Tibial artery (tissue), 4 donors: ENCODE data around the gene THADA.

Experiments used
- DNase-seq, 2 donors: peaks; one replicate each; pipeline ENCODE4 v3.0.0-alpha.2; 2019
- H3K27ac ChIP-seq, 2 donors: fragments of 200-600 bp; sonication (generic) in 1 of 2; 1 replicate in 1 of 2; 2 replicates in 1 of 2; pipeline ENCODE4 v1.5.1; 2018 to 2019; ENCODE audit warnings: mild to moderate bottlenecking in 1 of 2
- H3K27me3 ChIP-seq, 2 donors: fragments of 200-600 bp; sonication (generic) in 1 of 2; one replicate each; pipeline versions ENCODE4 v1.5.1 to v1.6.0; 2016 to 2019
- H3K36me3 ChIP-seq, 3 donors: fragments of 200-600 bp; sonication (generic) in 2 of 3; one replicate each; pipeline ENCODE4 v1.5.1; 2016 to 2019; ENCODE audit warnings: mild to moderate bottlenecking in 2 of 3
- H3K4me1 ChIP-seq, 4 donors: fragments of 200-600 bp; sonication (generic) in 2 of 4; 1 replicate in 3 of 4; 2 replicates in 1 of 4; pipeline ENCODE4 v1.5.1; 2016 to 2019
- H3K4me3 ChIP-seq, 2 donors: fragments of 200-600 bp; sonication (generic) in 1 of 2; 1 replicate in 1 of 2; 2 replicates in 1 of 2; pipeline ENCODE4 v1.5.1; 2018 to 2019; ENCODE audit warnings: mild to moderate bottlenecking in 2 of 2
- H3K9me3 ChIP-seq, 3 donors: fragments of 200-600 bp; sonication (generic) in 1 of 3; one replicate each; pipeline ENCODE4 v1.5.1; 2016 to 2019
- intact Hi-C: fragments of 100-400 bp; cut with DNase I; formaldehyde crosslinking; loops from one replicate; pipeline ENCODE4 v1.15.0; 2023; ENCODE audit warnings: low total_unique reads
- TF ChIP-seq, protein P1 (sequence below), 2 experiments: fragments of 200-600 bp in 1 of 2; fragments of 450-650 bp in 1 of 2; IDR thresholded peaks; one replicate each; pipeline ENCODE4 v1.5.1; 2017 to 2019; ENCODE audit warnings: antibody characterized with exemption in 2 of 2, mild to moderate bottlenecking in 1 of 2, moderate library complexity in 1 of 2

The THADA gene

DNA sequence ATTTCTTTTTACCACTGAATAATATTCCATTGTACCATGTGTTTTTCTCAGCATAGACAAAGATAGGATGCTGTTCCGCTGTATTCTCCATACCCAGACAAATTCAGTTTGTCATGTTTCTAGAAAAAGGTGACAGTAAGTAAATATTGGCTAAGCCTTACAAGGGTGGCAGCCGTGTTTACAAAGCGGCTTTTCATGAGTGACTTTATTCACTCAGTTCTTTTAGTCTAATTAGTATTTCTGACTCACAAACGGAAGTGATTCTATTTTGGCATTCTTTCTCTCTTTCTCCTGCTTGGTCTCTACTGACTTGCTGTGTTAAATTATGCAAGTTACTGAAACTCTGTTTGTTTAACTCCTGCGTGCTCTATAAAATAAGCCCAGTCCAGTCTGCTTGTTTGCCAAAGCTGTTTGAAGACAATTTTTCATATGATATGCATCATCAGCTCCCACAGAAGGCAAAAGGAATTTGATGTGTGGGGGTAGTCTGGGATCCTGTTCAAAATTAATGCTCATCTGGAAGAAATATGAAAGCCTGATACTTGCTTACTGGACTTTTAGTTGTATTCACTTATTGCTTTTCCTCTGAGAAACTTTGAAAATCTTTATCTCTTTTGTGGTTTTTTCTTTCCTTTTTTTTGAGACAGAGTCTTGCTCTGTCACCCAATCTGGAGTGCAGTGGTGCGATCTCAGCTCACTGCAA is 38.9 kb upstream of the THADA start:
- no peak for DNase-seq
- intact Hi-C loops: no loop called here
- no peak overlapping the region for H3K4me3 ChIP-seq

DNA sequence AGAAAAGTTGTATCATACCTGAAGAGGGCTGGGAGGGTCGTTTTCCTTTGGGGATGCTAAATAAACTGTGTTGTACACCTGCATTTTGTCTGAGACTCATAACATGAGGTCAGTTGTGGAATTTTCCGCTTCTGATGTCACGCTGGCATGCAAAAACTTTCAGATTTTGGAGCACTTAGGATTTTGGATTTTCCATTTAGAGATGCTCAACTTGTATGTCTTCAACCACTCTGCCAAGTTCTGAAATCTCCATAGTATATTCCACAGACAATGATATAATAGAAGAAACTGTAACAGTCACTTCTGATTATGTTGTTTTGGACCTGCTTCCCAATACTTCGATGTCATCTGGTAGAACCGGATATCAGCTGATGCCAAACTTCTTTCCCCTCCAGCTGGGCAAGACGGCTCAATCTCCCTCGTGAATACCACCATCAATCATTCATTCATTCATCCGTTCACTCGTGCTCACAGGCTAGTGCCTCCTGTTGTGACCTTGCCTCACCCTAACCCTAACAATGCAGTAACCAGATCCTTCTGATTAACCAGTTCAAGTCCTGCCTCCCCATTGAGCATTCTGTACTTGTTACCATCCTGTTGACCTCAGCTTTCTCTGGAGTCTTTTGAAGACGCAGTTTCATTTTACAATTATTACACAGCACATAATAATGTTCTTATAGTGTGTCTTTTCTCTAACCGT is 35.9 kb upstream of the THADA start:
- Histone ChIP-seq H3K4me1 (peaks cover 0 to 11% (median 4%) of the 10 kb centered on the region in 4 donors), H3K4me3 (no peak overlapping the region), H3K36me3 (no peaks in the 10 kb centered on the region), H3K9me3 (no peaks in the 10 kb centered on the region), H3K27ac (no peak overlapping the region), H3K27me3 (peaks cover 0 to 8% of the 10 kb centered on the region in 2 donors)
- intact Hi-C loops: no loop called here
- TF ChIP-seq, protein P1, sequence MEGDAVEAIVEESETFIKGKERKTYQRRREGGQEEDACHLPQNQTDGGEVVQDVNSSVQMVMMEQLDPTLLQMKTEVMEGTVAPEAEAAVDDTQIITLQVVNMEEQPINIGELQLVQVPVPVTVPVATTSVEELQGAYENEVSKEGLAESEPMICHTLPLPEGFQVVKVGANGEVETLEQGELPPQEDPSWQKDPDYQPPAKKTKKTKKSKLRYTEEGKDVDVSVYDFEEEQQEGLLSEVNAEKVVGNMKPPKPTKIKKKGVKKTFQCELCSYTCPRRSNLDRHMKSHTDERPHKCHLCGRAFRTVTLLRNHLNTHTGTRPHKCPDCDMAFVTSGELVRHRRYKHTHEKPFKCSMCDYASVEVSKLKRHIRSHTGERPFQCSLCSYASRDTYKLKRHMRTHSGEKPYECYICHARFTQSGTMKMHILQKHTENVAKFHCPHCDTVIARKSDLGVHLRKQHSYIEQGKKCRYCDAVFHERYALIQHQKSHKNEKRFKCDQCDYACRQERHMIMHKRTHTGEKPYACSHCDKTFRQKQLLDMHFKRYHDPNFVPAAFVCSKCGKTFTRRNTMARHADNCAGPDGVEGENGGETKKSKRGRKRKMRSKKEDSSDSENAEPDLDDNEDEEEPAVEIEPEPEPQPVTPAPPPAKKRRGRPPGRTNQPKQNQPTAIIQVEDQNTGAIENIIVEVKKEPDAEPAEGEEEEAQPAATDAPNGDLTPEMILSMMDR (IDR thresholded peaks at IDR 0.05): no peak
- DNase-seq: no peak

More for the DNA sequence above, 38.9 kb upstream of the THADA start:
- no peaks in the 10 kb centered on the region for H3K36me3 ChIP-seq
- no peaks in the 10 kb centered on the region for H3K9me3 ChIP-seq
- peaks cover 0 to 8% of the 10 kb centered on the region in 2 donors for H3K27me3 ChIP-seq
- H3K4me1 ChIP-seq: peaks cover 0 to 12% (median 5%) of the 10 kb centered on the region in 4 donors
- no peak overlapping the region for H3K27ac ChIP-seq
- TF ChIP-seq, protein P1 (IDR thresholded peaks at IDR 0.05): no peak

DNA sequence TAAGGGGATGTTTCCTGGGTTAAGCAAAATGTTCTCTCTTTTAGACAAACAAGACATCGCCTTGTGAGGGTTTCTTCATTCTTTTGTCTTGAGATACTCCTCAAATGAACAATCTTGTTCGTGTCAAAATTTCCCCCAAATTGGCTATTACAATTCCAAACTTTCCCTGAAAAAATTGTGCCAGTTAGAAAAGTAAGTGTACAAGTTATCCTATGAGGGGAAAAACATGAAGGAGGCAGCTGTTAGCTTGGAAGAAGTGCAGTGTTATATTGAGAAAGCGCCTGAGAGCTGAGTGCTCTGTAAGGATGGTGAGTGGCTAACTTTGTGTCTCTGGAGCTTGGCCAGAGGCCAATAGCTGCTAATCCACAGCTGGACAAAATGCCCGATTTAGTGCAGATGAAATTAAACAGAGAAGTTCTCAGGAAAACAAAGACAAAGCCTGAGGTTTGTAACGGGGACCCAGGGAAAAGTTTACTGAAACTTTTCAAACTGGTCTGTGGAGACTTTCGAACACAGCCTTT is 27.2 kb upstream of the THADA start:
- Histone ChIP-seq H3K27me3 (no peaks in the 10 kb centered on the region), H3K27ac (no peak overlapping the region), H3K4me1 (no peaks in the 10 kb centered on the region), H3K9me3 (no peaks in the 10 kb centered on the region), H3K36me3 (no peaks in the 10 kb centered on the region), H3K4me3 (no peak overlapping the region)
- TF ChIP-seq, protein P1 (IDR thresholded peaks at IDR 0.05): no peak
- DNase-seq: no peak
- intact Hi-C loops: no loop called here

DNA sequence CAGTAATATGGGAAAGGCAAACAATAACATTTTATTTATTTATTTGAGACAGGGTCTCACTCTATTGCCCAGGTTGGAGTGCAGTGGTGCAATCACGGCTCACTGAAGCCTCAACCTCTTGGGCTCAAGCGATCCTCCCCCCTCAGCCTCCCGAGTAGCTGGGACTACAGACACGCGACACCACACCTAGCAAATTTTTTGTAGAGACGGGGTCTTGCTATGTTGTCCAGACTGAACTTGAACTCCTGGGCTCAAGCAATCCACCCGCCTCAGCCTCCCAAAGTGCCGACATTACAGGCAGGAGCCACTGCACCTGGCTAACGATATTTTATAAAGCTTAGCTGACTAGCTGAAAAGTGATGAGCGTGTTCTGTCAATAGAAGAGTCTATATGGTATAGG is 23.7 kb upstream of the THADA start:
- TF ChIP-seq, protein P1 (IDR thresholded peaks at IDR 0.05): no peak

DNA sequence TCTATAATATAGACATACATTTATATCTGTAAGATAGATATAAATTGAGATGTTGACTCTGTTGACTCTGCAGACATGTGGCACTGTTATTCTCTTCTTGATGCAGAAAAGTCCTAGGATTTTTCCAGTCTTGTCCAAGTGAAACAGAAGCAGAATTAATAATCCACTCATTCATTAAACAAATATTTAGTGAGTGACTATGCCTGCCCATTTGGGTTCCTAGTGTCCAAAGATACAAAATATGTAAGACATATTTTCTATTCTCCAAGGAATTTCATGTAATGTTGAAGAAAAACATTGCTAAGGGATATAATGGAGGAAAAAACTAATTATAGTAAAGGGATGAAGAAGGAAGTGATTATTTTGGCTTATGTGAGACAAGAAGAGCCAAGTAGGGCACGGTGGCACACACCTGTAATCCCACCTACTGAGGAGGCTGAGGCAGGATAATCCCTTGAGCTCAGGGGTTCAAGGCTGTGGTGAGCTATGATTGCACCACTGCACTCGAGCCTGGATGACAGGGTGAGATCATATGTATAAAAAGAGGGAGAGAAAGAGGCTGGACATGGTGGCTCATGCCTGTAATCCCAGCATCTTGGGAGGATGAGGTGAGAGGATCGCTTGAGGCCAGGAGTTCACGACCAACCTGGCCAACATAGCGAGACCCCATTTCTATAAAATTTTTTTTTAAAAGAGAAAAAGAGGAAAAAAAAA is 21.3 kb upstream of the THADA start:
- Histone ChIP-seq H3K4me3 (no peak overlapping the region), H3K36me3 (no peaks in the 10 kb centered on the region), H3K27ac (no peak overlapping the region), H3K4me1 (peaks cover 0 to 13% (median 0%) of the 10 kb centered on the region in 4 donors), H3K9me3 (no peaks in the 10 kb centered on the region), H3K27me3 (no peaks in the 10 kb centered on the region)
- no peak for DNase-seq
- TF ChIP-seq, protein P1 (IDR thresholded peaks at IDR 0.05): no peak
- intact Hi-C loops: loop anchor here (10.0 kb wide), 2 partner anchors 148 to 268 kb away; no protein-coding TSS in a partner anchor

More for the DNA sequence above, 23.7 kb upstream of the THADA start:
- H3K36me3 ChIP-seq: no peaks in the 10 kb centered on the region
- no peak overlapping the region for H3K4me3 ChIP-seq
- H3K4me1 ChIP-seq: peaks cover 0 to 13% (median 0%) of the 10 kb centered on the region in 4 donors
- H3K27ac ChIP-seq: no peak overlapping the region
- intact Hi-C loops: loop anchor here (10.0 kb wide), 2 partner anchors 145 to 265 kb away; no protein-coding TSS in a partner anchor
- H3K27me3 ChIP-seq: no peaks in the 10 kb centered on the region
- no peak for DNase-seq
- H3K9me3 ChIP-seq: no peaks in the 10 kb centered on the region
